Measurements from ENCODE around the gene FBRSL1. TPM values are rescaled to one million over a fixed set of nuclear protein-coding genes. Genes with fewer than 3 reads are reported as not detected.

FBRSL1 gene
- total and polyA plus RNA-seq, 9 of the 15 experiments (the other 6 are each of a cell fraction or from before 2014, with no cell fraction given): 0.24 to 129 (median 7.3) TPM

DNA sequence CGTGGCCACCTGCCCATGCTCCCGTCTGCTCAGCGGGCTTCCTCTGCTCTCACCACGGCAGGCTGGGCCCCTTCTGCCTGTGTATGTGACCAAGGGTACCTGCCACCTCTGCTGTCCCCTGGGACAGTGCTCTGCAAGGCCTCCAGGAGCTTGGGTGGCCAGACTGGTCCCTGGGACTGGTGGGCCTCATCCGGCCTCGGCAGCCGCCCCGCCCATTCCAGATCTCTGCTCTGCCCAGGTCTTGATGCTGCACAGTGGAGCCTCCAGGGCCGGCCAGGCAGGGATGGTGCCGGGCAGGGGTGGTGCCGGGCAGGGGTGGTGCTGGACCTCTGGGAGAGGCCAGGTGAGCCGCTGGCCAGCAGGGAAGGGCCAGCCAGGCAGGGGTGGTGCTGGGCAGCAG, 9.0 kb downstream of the FBRSL1 start:
- no peak for DNase-seq (ENCODE audit: extremely low read depth in 1 of 4, low spot score in 3 of 4)
- Histone ChIP-seq H3K4me3 (no peak overlapping the region), H3K9me1 (ENCODE audit: control insufficient read depth, insufficient read depth, low read length) (peaks cover 43% of the 10 kb centered on the region), H3K36me3 (ENCODE audit: control insufficient read depth, insufficient read depth, low read length) (peaks cover 13% of the 10 kb centered on the region; the same call in 1 of the 3 replicates), H3K9me3 (replicated peaks; ENCODE audit: control insufficient read depth, insufficient read depth, low read depth, low read length) (no peaks in the 10 kb centered on the region), H3K27ac (ENCODE audit: extremely low read depth, low read depth, low read length) (no peak overlapping the region), H2AFZ (ENCODE audit: low read depth, low read length) (no peak overlapping the region), H3K4me2 (ENCODE audit: insufficient read depth, low read length) (no peak overlapping the region), H3K4me1 (replicated peaks in 1 of 2; ENCODE audit: control insufficient read depth in 2 of 2, insufficient read depth in 2 of 2, low read length in 2 of 2) (peaks cover 34 to 100% of the 10 kb centered on the region in 2 experiments; a peak in 4 of 5 replicates), H4K20me1 (replicated peaks; ENCODE audit: control insufficient read depth, insufficient read depth, low read length) (peaks cover 94% of the 10 kb centered on the region), H3K27me3 (ENCODE audit: control insufficient read depth in 2 of 2, insufficient read depth in 2 of 2, low read length in 2 of 2) (no peaks in the 10 kb centered on the region), H3K9ac (ENCODE audit: insufficient read depth in 1 of 2, low read depth in 2 of 2, low read length in 2 of 2) (no peak overlapping the region; a peak in 1 of 4 replicates), H3K79me2 (ENCODE audit: control insufficient read depth, insufficient read depth, low read length) (peaks cover 99% of the 10 kb centered on the region)
- WGBS (ENCODE audit: insufficient coverage, low coverage, missing lambda C conversion rate): 83% methylated on average over 9 of the region's 12 CpGs
- no peak for FAIRE-seq
- intact Hi-C loops (cut with micrococcal nuclease): no loop called here
- in situ Hi-C loops (cut with MboI): no loop called here
- BruUV-seq (replicated peaks): no TSS peak
- TF ChIP-seq XRCC3 (IDR thresholded peaks at IDR 0.05) (no peak), ELF2 (CRISPR knock-in tag; IDR thresholded peaks at IDR 0.05) (no peak), KDM4B (IDR thresholded peaks at IDR 0.05; ENCODE audit: borderline replicate concordance in 2 of 2, low read depth in 1 of 2) (no peak), RBFOX2 (IDR thresholded peaks at IDR 0.05; ENCODE audit: low read depth, low read length) (0 out of 2 replicates have a peak, but pooled peaks have one; percentile 10)
- TF ChIP-seq, protein P1, sequence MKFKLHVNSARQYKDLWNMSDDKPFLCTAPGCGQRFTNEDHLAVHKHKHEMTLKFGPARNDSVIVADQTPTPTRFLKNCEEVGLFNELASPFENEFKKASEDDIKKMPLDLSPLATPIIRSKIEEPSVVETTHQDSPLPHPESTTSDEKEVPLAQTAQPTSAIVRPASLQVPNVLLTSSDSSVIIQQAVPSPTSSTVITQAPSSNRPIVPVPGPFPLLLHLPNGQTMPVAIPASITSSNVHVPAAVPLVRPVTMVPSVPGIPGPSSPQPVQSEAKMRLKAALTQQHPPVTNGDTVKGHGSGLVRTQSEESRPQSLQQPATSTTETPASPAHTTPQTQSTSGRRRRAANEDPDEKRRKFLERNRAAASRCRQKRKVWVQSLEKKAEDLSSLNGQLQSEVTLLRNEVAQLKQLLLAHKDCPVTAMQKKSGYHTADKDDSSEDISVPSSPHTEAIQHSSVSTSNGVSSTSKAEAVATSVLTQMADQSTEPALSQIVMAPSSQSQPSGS (CRISPR knock-in tag; IDR thresholded peaks at IDR 0.05): no peak
- CTCF ChIA-PET (ENCODE audit: low intra/inter-chr PET ratio): no interaction called here
- POLR2A ChIA-PET: interaction anchor here (0.8 kb wide), 1 partner anchor 9 kb away, joined by 4 read pairs; the partner anchor contains the start of gene FBRSL1
- ATAC-seq: no peak
